ENCODE data around the gene LRRC28. TPM values are rescaled to one million over a fixed set of nuclear protein-coding genes. Genes with fewer than 3 reads are reported as not detected.

Gene LRRC28
- total and polyA plus RNA-seq, 9 of the 15 experiments (the other 6 are each of a cell fraction or from before 2014, with no cell fraction given), result 5.5 to 17.4 (median 7.9) TPM

DNA sequence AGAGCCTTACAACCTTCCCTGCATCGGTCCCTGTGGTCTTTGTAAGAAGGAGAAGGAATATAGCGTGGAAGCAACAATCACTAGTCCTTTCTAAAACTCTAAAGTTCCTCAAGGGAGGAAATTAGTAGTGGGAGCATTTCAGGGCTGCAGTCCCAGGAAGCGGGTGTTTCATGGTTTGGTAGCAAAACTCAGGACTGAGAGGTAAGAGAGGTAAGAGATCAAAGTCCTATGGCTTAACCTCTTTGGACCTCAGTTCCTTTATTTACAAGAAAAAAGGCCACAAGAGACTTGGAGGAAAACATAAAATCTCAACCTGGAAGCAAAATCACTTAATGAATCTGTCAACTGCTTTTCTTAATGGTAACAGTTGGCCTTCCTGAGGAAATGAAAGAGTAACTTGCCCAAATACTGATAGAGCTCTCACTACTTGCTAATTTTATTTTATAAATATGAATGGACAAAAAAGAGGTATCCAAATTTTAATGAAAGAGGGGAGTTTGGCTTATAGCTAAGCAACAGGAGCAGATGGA is 14.3 kb downstream of the LRRC28 start:
- no peak for FAIRE-seq
- Histone ChIP-seq H3K4me2 (ENCODE audit: insufficient read depth, low read length) (no peak overlapping the region), H3K9ac (ENCODE audit: insufficient read depth in 1 of 2, low read depth in 2 of 2, low read length in 2 of 2) (no peak overlapping the region), H3K9me3 (replicated peaks; ENCODE audit: control insufficient read depth, insufficient read depth, low read depth, low read length) (no peaks in the 10 kb centered on the region), H3K27me3 (ENCODE audit: control insufficient read depth in 2 of 2, insufficient read depth in 2 of 2, low read length in 2 of 2) (no peaks in the 10 kb centered on the region), H3K4me1 (replicated peaks in 1 of 2; ENCODE audit: control insufficient read depth in 2 of 2, insufficient read depth in 2 of 2, low read length in 2 of 2) (no peaks in the 10 kb centered on the region), H2AFZ (ENCODE audit: low read depth, low read length) (no peak overlapping the region), H3K36me3 (ENCODE audit: control insufficient read depth, insufficient read depth, low read length) (no peaks in the 10 kb centered on the region), H3K27ac (ENCODE audit: extremely low read depth, low read depth, low read length) (no peak overlapping the region), H3K79me2 (ENCODE audit: control insufficient read depth, insufficient read depth, low read length) (no peaks in the 10 kb centered on the region), H4K20me1 (replicated peaks; ENCODE audit: control insufficient read depth, insufficient read depth, low read length) (no peaks in the 10 kb centered on the region), H3K4me3 (no peak overlapping the region), H3K9me1 (ENCODE audit: control insufficient read depth, insufficient read depth, low read length) (no peaks in the 10 kb centered on the region)
- no TSS peak for BruUV-seq (replicated peaks)
- ATAC-seq, result no peak
- in situ Hi-C loops (cut with MboI), result no loop called here
- TF ChIP-seq ILK (tag; IDR thresholded peaks at IDR 0.05; ENCODE audit: borderline replicate concordance, low read depth) (no peak), TOE1 (IDR thresholded peaks at IDR 0.05; ENCODE audit: borderline replicate concordance) (no peak), TOE1 (CRISPR knock-in tag; IDR thresholded peaks at IDR 0.05; ENCODE audit: borderline replicate concordance, low read depth) (no peak), ZNF431 (CRISPR knock-in tag; IDR thresholded peaks at IDR 0.05) (no peak), ZKSCAN8 (CRISPR knock-in tag; IDR thresholded peaks at IDR 0.05) (no peak), NCOA4 (IDR thresholded peaks at IDR 0.05; ENCODE audit: partially characterized antibody) (no peak), PML (IDR thresholded peaks at IDR 0.05; ENCODE audit: low read length) (no peak), NR4A1 (CRISPR knock-in tag; IDR thresholded peaks at IDR 0.05) (no peak), NR4A1 (tag; IDR thresholded peaks at IDR 0.05) (no peak), RBM22 (IDR thresholded peaks at IDR 0.05; ENCODE audit: low read depth, low read length, poor library complexity, severe bottlenecking) (no peak), SRSF3 (IDR thresholded peaks at IDR 0.05; ENCODE audit: insufficient read depth, low read length) (no peak), PYGO2 (tag; IDR thresholded peaks at IDR 0.05) (no peak), PCBP1 (IDR thresholded peaks at IDR 0.05; ENCODE audit: low read depth, low read length, poor library complexity, severe bottlenecking) (no peak), HDAC8 (tag; IDR thresholded peaks at IDR 0.05) (no peak), SP2 (IDR thresholded peaks at IDR 0.05; ENCODE audit: extremely low read depth, low read depth, low read length, poor library complexity, severe bottlenecking) (no peak)
- TF ChIP-seq, protein P1, sequence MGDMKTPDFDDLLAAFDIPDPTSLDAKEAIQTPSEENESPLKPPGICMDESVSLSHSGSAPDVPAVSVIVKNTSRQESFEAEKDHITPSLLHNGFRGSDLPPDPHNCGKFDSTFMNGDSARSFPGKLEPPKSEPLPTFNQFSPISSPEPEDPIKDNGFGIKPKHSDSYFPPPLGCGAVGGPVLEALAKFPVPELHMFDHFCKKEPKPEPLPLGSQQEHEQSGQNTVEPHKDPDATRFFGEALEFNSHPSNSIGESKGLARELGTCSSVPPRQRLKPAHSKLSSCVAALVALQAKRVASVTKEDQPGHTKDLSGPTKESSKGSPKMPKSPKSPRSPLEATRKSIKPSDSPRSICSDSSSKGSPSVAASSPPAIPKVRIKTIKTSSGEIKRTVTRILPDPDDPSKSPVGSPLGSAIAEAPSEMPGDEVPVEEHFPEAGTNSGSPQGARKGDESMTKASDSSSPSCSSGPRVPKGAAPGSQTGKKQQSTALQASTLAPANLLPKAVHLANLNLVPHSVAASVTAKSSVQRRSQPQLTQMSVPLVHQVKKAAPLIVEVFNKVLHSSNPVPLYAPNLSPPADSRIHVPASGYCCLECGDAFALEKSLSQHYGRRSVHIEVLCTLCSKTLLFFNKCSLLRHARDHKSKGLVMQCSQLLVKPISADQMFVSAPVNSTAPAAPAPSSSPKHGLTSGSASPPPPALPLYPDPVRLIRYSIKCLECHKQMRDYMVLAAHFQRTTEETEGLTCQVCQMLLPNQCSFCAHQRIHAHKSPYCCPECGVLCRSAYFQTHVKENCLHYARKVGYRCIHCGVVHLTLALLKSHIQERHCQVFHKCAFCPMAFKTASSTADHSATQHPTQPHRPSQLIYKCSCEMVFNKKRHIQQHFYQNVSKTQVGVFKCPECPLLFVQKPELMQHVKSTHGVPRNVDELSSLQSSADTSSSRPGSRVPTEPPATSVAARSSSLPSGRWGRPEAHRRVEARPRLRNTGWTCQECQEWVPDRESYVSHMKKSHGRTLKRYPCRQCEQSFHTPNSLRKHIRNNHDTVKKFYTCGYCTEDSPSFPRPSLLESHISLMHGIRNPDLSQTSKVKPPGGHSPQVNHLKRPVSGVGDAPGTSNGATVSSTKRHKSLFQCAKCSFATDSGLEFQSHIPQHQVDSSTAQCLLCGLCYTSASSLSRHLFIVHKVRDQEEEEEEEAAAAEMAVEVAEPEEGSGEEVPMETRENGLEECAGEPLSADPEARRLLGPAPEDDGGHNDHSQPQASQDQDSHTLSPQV (IDR thresholded peaks at IDR 0.05), result no peak
- TF ChIP-seq, protein P2, sequence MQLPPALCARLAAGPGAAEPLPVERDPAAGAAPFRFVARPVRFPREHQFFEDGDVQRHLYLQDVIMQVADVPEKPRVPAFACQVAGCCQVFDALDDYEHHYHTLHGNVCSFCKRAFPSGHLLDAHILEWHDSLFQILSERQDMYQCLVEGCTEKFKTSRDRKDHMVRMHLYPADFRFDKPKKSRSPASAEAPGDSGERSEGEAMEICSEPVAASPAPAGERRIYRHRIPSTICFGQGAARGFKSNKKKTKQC (CRISPR knock-in tag; IDR thresholded peaks at IDR 0.05), result no peak
- ChIA-PET CTCF (ENCODE audit: low intra/inter-chr PET ratio) (no interaction called here), POLR2A (no interaction called here)
- DNase-seq (ENCODE audit: extremely low read depth in 1 of 4, low spot score in 3 of 4), result no peak
- intact Hi-C loops (cut with micrococcal nuclease), result no loop called here
- 2% methylated on average over 3 of the region's 3 CpGs for WGBS (ENCODE audit: insufficient coverage, low coverage, missing lambda C conversion rate)

Data from K562 (cell line).